GM18526 (cell line): Measurements from ENCODE around the gene BOK.

Source experiments
- POLR2A ChIP-seq: IDR thresholded peaks from 3 replicates; pipeline ENCODE4 v1.6.1; 2011; ENCODE audit not compliant: insufficient read length; ENCODE audit errors: extremely low read depth

Gene BOK

GRCh38 chr2:241534701-241535375 lies 23.7 kb upstream of the BOK start:
- TF ChIP-seq POLR2A = no peak

GRCh38 chr2:241535871-241536655 lies 22.5 kb upstream of the BOK start:
- TF ChIP-seq POLR2A = no peak

GRCh38 chr2:241538838-241539615 lies 19.5 kb upstream of the BOK start:
- TF ChIP-seq POLR2A = no peak

GRCh38 chr2:241539616-241540374 lies 18.8 kb upstream of the BOK start:
- TF ChIP-seq POLR2A = no peak

GRCh38 chr2:241540401-241540770 lies 18.2 kb upstream of the BOK start:
- TF ChIP-seq POLR2A = no peak

- no peak for TF ChIP-seq POLR2A
These were observed 17.6 kb upstream of the BOK start for GRCh38 chr2:241540771-241541561.

- TF ChIP-seq POLR2A = no peak
These were observed 16.8 kb upstream of the BOK start for GRCh38 chr2:241541564-241542277.

GRCh38 chr2:241542278-241542605 lies 16.3 kb upstream of the BOK start:
- no peak for TF ChIP-seq POLR2A

GRCh38 chr2:241545106-241545505 lies 13.4 kb upstream of the BOK start:
- TF ChIP-seq POLR2A = no peak

- no peak for TF ChIP-seq POLR2A
These were observed 12.7 kb upstream of the BOK start for GRCh38 chr2:241545523-241546473.

GRCh38 chr2:241546771-241547498 lies 11.6 kb upstream of the BOK start:
- no peak for TF ChIP-seq POLR2A

- no peak for TF ChIP-seq POLR2A
These were observed 10.6 kb upstream of the BOK start for GRCh38 chr2:241547781-241548450.
